GM19099 (cell line): ENCODE data around the gene TMEM223.
A peak's percentile ranks its signal among the peaks of the same experiment; 100 is the strongest.

Experiments
- POLR2A ChIP-seq: IDR thresholded peaks from 3 replicates; pipeline ENCODE4 v1.6.1; 2011; ENCODE audit warnings: low read depth; ENCODE audit not compliant: insufficient read length; ENCODE audit errors: extremely low read depth

Gene TMEM223

GRCh38 chr11:62805961-62806441 is 14.2 kb upstream of the TMEM223 start:
- no peak for TF ChIP-seq POLR2A

- peak; percentile 100 for TF ChIP-seq POLR2A
These were observed 13.5 kb upstream of the TMEM223 start, which contains the start of gene NXF1 for GRCh38 chr11:62805076-62805892. Gene NXF1 (minus strand): TSS chr11:62805440. CDS start chr11:62805356, 84 bp downstream.

- TF ChIP-seq POLR2A = no peak
These were observed 12.7 kb upstream of the TMEM223 start for GRCh38 chr11:62804310-62805075.

- TF ChIP-seq POLR2A = no peak
These were observed 9.3 kb upstream of the TMEM223 start for GRCh38 chr11:62801071-62801470.

- no peak for TF ChIP-seq POLR2A
These were observed 7.7 kb upstream of the TMEM223 start for GRCh38 chr11:62799486-62799885.

GRCh38 chr11:62796281-62796680 is 4.5 kb upstream of the TMEM223 start:
- no peak for TF ChIP-seq POLR2A

GRCh38 chr11:62794201-62794775 is 2.5 kb upstream of the TMEM223 start:
- TF ChIP-seq POLR2A = no peak

GRCh38 chr11:62792202-62792575 is 383 bp upstream of the TMEM223 start:
- no peak for TF ChIP-seq POLR2A

GRCh38 chr11:62789576-62789975 is 2.2 kb downstream of the TMEM223 start:
- no peak for TF ChIP-seq POLR2A

- TF ChIP-seq POLR2A = no peak
These were observed 2.8 kb downstream of the TMEM223 start for GRCh38 chr11:62788991-62789390.

GRCh38 chr11:62787005-62787759 is 4.6 kb downstream of the TMEM223 start, which contains the start of gene TMEM179B:
Gene TMEM179B (plus strand): TSS chr11:62787402. CDS start chr11:62787432, 30 bp downstream.
- peak; percentile 99 for TF ChIP-seq POLR2A

- no peak for TF ChIP-seq POLR2A
These were observed 5.3 kb downstream of the TMEM223 start for GRCh38 chr11:62786318-62787004.

GRCh38 chr11:62782753-62783152 is 9.1 kb downstream of the TMEM223 start:
- no peak for TF ChIP-seq POLR2A

- TF ChIP-seq POLR2A = no peak
These were observed 13.4 kb downstream of the TMEM223 start for GRCh38 chr11:62778441-62778840.
